IgD-negative memory B cell (primary cell): ENCODE data around the gene INPP4A. TPM values are rescaled to one million over a fixed set of nuclear protein-coding genes. Genes with fewer than 3 reads are reported as not detected.
A peak's percentile ranks its signal among the peaks of the same experiment; 100 is the strongest.

ENCODE experiments used
- H3K27ac Mint-ChIP-seq, 3 donors: one replicate each; pipeline ENCODE4 v1.8.0; 2020 to 2022; ENCODE audit warnings: mild to moderate bottlenecking in 3 of 3, mixed read lengths in 3 of 3, moderate library complexity in 1 of 3
- H3K27me3 Mint-ChIP-seq: one replicate; pipeline ENCODE4 v1.8.0; 2021; ENCODE audit warnings: mixed read lengths
- H3K36me3 Mint-ChIP-seq: one replicate; pipeline ENCODE4 v1.8.0; 2020; ENCODE audit warnings: mild to moderate bottlenecking, mixed read lengths
- H3K4me1 Mint-ChIP-seq, 3 donors: one replicate each; pipeline ENCODE4 v1.8.0; 2020 to 2022; ENCODE audit warnings: mixed read lengths in 3 of 3, mild to moderate bottlenecking in 1 of 3
- H3K4me3 Mint-ChIP-seq, 4 donors: one replicate each; pipeline ENCODE4 v1.8.0; 2020 to 2022; ENCODE audit warnings: mild to moderate bottlenecking in 4 of 4, mixed read lengths in 4 of 4, moderate library complexity in 3 of 4
- H3K9me3 Mint-ChIP-seq, 3 donors: one replicate each; pipeline ENCODE4 v1.8.0; 2020 to 2021; ENCODE audit warnings: mixed read lengths in 3 of 3, mild to moderate bottlenecking in 1 of 3
- polyA plus RNA-seq: library from polyadenylated mRNA; unstranded; fragments of 300-500 nt; fragmentation: Illumina TruSeq; gene quantifications from one replicate; pipeline ENCODE4 v1.2.3, GENCODE V29; 2021

Gene INPP4A
- polyA plus RNA-seq, 1 donor from 2014 or later = 8.2 TPM

DNA sequence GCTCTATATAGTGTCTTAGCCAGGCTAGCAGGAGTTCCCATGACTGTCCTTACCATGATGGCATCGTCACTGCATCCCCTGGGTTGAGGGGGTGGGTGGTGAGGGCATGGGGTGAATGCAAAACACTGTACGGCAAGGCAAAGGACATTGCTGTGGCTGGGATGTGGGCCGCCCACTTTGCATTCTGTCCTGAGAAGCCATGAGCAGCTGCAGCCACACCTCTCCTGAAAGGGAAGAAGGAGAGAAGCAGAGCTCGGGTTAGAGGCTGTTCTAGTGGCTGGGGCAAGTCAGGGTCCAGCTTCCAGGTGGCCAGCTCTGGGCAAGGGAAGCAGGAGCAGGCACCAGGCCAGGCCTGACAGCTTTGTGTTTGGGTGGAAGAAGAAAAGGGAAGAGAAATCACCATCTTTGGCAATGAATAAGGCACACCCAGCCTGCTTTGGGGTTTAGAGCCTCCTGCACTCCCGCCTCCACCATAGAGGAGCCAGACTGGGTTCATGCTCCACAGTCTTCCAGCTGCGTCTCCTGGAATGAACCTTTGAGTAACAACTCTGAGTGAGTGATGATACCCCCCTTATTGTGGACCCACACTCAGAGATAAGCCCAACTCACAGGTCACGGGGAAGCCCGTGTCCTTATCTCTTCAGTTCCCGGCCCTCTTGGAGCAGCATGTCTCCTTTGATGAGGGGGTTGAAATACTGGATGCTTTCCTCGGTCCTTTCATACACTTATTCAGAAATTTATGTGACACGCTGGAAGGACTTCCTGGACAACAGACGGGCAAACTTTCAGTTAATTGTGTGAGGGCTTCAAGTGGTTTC, 63.4 kb downstream of the INPP4A start:
- peaks cover 13% of the 10 kb centered on the region for H3K36me3 Mint-ChIP-seq
- H3K4me1 Mint-ChIP-seq = peaks cover 12 to 28% (median 13%) of the 10 kb centered on the region in 3 donors
- H3K9me3 Mint-ChIP-seq = no peaks in the 10 kb centered on the region
- H3K27me3 Mint-ChIP-seq = no peaks in the 10 kb centered on the region
- H3K4me3 Mint-ChIP-seq = peak overlapping the region in 1 of 4 donors; percentile 71
- H3K27ac Mint-ChIP-seq = peak overlapping the region in 1 of 3 donors; percentile 48

DNA sequence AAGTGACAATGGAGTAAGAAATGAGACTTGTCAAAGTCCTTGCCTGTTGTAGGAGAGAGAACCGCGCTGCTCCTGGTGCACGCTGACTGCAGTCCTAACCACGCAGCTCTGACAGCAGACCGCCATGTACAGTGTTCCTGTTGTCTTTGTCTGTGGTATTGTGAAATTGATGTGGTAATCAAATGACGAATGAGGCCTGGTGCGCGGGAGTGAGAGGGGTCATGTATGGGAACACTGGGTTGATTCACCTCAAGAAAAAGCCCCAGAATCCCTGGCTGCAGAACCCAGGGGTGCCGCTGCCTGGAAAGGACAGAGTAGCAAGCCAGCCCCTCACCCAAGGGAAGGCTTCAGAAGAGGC, 64.0 kb downstream of the INPP4A start:
- no peak overlapping the region for H3K4me3 Mint-ChIP-seq
- peaks cover 17% of the 10 kb centered on the region for H3K36me3 Mint-ChIP-seq
- H3K27me3 Mint-ChIP-seq = no peaks in the 10 kb centered on the region
- H3K27ac Mint-ChIP-seq = peak overlapping the region in 1 of 3 donors; percentile 48
- no peaks in the 10 kb centered on the region for H3K9me3 Mint-ChIP-seq
- H3K4me1 Mint-ChIP-seq = peaks cover 7 to 28% (median 13%) of the 10 kb centered on the region in 3 donors

DNA sequence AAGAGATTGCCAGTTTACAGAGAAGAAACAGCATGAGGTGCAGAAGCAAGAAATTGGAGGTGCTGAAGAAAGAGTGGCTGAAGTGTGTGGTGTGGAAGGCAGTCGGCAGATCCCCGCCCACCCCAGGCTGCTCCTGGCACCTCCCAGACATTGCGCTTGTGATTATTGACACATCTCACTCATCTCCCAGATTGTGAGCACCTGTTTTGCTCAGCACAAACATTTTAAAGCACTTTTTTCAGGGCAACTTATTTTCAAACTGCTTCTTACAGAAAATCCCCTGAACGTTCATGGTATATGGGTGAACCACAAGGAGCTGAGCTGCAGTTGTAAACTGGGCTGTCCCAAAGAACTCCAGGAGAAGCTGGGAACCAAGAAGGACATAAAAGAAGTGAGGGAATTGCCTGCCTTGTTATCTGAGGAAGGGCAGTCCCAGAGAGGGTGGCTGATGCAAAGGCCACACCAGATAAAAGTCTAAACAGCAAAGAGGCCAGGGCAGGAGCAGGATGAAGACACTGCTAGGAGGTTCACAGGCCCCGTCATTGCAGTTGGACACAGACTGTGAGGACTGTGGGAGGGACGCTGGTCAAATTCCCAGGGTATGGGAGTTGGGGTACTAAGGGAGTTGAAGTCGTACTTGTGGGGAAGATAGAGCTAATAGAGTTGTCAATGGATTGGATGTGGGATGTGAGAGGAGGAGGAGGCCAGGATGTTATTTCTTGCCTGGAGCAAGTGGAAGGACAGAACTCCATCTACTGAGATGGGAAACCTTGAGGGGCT, 65.1 kb downstream of the INPP4A start:
- Mint-ChIP-seq H3K27ac (no peak overlapping the region), H3K9me3 (no peaks in the 10 kb centered on the region), H3K36me3 (peaks cover 14% of the 10 kb centered on the region), H3K4me3 (no peak overlapping the region), H3K4me1 (peaks cover 7 to 27% (median 11%) of the 10 kb centered on the region in 3 donors), H3K27me3 (no peaks in the 10 kb centered on the region)

DNA sequence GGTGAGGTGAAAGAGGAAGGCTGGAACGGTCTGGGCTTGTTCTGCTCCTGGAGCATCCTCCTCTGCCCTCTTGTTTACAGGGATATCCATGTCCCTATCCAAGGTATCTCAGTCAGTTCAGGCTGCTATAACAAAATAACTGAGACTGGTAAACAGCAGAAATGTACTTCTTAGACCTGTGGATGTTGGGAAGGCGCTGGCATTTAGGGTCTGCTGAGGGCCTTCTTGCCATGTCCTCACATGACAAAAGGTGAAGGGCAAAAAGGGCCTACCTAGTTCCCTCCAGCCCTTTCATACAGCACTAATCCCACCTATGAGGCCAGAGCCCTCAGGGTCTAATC, 65.6 kb downstream of the INPP4A start:
- peaks cover 14% of the 10 kb centered on the region for H3K36me3 Mint-ChIP-seq
- no peaks in the 10 kb centered on the region for H3K9me3 Mint-ChIP-seq
- peaks cover 7 to 24% (median 10%) of the 10 kb centered on the region in 3 donors for H3K4me1 Mint-ChIP-seq
- H3K4me3 Mint-ChIP-seq = peak overlapping the region in 1 of 4 donors; percentile 14
- no peaks in the 10 kb centered on the region for H3K27me3 Mint-ChIP-seq
- peak overlapping the region in 1 of 3 donors; percentile 38 for H3K27ac Mint-ChIP-seq

DNA sequence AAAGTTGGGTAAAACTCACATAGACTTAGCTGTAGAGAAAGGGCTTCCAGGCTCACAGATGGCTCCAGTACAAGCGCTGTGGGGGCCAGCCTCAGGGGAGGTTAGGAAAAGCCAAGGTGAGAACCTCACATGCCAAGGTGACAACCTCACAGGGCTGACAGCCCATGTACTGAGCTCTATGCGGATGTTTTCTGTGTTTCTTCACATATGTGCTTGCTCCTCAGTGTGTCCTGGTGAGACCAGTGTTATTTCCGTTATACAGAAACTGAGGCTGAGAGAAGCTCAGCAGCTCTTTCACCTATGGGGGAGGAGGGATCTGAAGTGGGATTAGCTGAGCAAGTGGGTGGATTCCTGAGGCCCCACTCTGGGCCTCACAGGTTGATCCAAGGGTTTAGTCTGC, 67.3 kb downstream of the INPP4A start:
- Mint-ChIP-seq H3K27me3 (no peaks in the 10 kb centered on the region), H3K4me3 (no peak overlapping the region), H3K36me3 (peaks cover 14% of the 10 kb centered on the region), H3K27ac (no peak overlapping the region), H3K9me3 (no peaks in the 10 kb centered on the region), H3K4me1 (peaks cover 0 to 16% (median 7%) of the 10 kb centered on the region in 3 donors)

DNA sequence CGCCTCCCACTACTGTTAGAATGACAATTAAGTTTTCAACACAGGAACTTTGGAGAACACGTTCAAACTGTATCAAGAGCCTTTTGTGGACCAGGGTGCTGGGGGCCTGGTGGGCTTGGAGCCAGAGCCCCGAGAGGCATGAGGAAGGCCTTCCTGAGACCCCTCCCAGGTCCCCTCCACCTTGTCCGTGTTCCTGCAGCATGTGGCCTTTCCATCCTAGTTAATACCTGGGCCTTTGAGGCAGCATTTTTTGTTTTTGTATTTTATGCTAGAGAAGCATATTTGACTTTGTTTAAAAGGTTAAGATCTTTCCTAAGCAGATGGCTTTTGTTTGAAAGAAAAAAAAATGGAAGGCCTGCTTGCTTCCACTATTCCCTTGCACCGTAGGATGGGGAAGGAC, 68.0 kb downstream of the INPP4A start:
- H3K27ac Mint-ChIP-seq = no peak overlapping the region
- no peaks in the 10 kb centered on the region for H3K27me3 Mint-ChIP-seq
- no peaks in the 10 kb centered on the region for H3K9me3 Mint-ChIP-seq
- H3K36me3 Mint-ChIP-seq = peaks cover 12% of the 10 kb centered on the region
- peaks cover 0 to 13% (median 4%) of the 10 kb centered on the region in 3 donors for H3K4me1 Mint-ChIP-seq
- H3K4me3 Mint-ChIP-seq = no peak overlapping the region

DNA sequence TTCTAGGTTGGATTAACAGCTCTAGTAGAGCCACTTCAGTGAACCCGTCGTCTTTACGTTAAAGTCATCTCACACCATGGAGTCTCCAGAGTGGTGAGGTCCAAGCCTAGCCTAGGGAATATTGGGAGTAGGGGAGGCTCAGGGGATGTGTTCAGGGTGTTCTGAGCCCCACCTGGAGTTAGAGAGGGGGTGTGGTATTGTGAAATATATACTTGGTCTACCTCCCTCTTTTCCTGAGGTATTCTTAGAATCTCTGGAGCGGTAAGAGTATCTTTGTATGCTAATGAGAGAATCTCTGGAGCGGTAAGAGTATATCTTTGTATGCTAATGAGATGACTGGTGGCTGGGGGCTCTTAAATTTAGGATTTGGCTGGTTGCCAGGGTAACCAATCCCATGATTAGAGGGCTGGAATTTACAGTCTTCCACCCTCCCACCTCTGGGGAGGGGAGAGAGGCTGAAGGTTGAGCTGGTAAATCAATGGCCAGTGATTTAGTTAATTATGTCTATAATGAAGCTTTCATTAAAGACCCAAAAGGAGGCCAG, 69.5 kb downstream of the INPP4A start:
- no peaks in the 10 kb centered on the region for H3K27me3 Mint-ChIP-seq
- peaks cover 0 to 5% (median 2%) of the 10 kb centered on the region in 3 donors for H3K4me1 Mint-ChIP-seq
- no peaks in the 10 kb centered on the region for H3K9me3 Mint-ChIP-seq
- H3K27ac Mint-ChIP-seq = peak overlapping the region in 1 of 3 donors; percentile 44
- H3K36me3 Mint-ChIP-seq = peaks cover 10% of the 10 kb centered on the region
- H3K4me3 Mint-ChIP-seq = no peak overlapping the region

DNA sequence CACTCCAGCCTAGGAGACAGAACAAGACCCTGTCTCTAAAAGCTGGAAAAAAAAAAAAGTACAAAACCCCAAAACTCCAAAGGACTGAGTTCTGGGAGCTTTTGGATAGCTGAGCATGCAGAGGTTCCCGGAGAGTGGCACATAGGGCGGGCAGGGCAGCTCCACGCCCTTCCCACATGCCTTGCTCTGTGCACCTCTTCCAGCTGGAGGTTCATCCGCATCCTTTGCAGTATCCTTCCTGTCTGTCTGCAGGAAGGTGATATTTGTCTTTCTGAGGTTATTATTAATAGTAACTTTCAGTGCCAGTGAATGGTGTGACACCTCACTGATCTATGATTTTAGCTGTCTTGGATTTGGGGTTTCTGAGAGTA, 70.2 kb downstream of the INPP4A start:
- Mint-ChIP-seq H3K36me3 (peaks cover 10% of the 10 kb centered on the region), H3K27ac (no peak overlapping the region), H3K27me3 (no peaks in the 10 kb centered on the region), H3K4me3 (no peak overlapping the region), H3K9me3 (no peaks in the 10 kb centered on the region), H3K4me1 (peaks cover 0 to 5% (median 2%) of the 10 kb centered on the region in 3 donors)

DNA sequence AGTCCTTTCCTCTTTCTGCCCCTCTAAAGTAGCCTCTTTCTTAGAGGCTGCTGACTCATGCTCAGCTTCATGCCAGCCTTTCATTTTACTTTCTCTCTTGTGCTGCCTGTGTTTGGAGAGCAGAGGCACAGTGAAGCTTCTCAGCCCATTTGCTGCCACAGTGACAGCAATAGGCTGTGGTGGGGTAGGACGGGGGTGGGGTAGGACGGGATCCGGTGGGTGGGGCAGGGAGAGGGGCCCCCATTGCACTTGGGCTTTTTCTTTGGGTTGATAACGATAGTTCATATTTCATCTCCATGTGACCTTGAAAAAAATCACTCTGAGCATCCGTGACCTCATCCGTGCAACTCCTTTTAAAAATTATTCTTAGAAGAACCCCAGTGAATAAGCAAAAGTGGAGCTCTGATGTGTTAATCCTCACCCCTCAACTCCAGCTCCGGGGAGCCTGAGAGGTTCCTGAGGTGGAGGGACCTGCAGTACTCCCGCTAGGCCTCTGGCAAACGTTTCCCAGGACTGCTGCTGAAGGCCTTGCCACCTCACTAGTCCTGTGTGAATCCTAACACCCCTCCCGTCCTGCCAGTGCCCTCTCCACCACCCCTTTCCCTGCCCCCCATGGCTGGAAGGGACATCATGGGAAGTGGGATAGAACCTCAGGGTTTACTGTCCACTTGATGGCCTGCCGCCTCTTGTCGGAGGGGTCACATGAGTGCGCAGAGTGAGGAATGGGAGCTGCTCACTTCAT, 70.8 kb downstream of the INPP4A start:
- Mint-ChIP-seq H3K36me3 (peaks cover 10% of the 10 kb centered on the region), H3K4me3 (peak overlapping the region in 1 of 4 donors; percentile 33), H3K9me3 (no peaks in the 10 kb centered on the region), H3K27ac (no peak overlapping the region), H3K27me3 (no peaks in the 10 kb centered on the region), H3K4me1 (peaks cover 0 to 5% (median 2%) of the 10 kb centered on the region in 3 donors)

DNA sequence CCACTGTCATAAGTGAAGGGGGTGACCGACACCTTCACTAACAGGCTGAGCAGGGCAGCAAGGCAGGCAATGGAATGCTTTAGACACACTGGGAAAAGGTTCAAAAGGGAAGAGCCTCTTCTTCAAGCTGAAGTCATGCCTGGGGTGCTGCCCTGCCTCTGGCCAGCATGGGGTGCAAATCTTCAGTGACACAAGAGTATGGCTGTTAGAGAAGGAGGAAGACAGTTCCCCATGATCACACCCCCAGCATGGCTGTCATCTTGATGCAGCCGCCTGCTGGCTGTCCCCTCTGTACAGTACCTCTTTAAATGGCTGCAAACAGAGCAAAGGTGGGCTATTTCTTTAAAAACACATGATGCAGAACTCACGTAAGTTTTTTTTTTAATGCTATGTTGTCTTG, 71.9 kb downstream of the INPP4A start:
- H3K27ac Mint-ChIP-seq = no peak overlapping the region
- peaks cover 0 to 5% (median 2%) of the 10 kb centered on the region in 3 donors for H3K4me1 Mint-ChIP-seq
- no peak overlapping the region for H3K4me3 Mint-ChIP-seq
- H3K9me3 Mint-ChIP-seq = no peaks in the 10 kb centered on the region
- peaks cover 8% of the 10 kb centered on the region for H3K36me3 Mint-ChIP-seq
- H3K27me3 Mint-ChIP-seq = no peaks in the 10 kb centered on the region

DNA sequence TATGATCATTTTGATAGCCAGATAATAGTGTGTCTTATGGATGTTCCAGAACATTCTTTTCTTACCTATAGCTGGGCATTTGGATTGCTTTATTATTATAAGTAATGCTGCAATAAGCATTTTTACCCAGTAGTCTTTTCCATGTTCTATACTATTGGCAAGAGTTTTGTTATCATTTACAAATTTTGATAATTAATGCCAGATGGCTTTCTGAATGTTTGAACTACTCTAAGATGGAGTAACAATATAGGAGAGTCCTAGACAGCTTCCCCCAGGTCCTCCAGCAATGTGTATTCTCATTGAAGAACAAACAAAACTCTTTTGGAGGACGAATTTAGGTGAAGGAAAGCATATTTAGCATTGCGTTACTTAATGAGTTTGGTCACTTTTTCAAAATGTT, 73.0 kb downstream of the INPP4A start:
- no peak overlapping the region for H3K27ac Mint-ChIP-seq
- H3K9me3 Mint-ChIP-seq = no peaks in the 10 kb centered on the region
- no peaks in the 10 kb centered on the region for H3K27me3 Mint-ChIP-seq
- no peak overlapping the region for H3K4me3 Mint-ChIP-seq
- H3K4me1 Mint-ChIP-seq = peaks cover 0 to 2% (median 2%) of the 10 kb centered on the region in 3 donors
- peaks cover 8% of the 10 kb centered on the region for H3K36me3 Mint-ChIP-seq

DNA sequence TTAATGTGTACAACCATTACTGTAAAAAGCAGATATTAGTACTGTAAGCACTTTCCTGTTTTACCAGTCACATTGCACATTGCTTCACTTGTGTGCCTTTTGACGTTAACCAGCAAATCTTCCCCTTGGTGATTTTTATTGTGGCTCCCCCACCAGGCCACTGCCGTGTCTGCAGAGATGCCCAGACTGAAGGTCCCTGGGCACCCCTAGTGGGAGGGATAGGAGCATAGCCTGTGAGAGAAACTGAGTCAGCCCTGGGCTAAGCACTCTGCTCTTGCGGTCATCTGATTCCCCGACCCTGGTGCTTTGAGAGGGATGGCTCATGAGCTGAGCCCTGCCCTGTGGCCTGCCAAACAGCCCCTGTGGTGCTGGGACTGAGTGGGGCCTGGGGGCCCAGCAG, 73.4 kb downstream of the INPP4A start:
- Mint-ChIP-seq H3K4me1 (peaks cover 0 to 2% (median 2%) of the 10 kb centered on the region in 3 donors), H3K36me3 (peaks cover 12% of the 10 kb centered on the region), H3K9me3 (no peaks in the 10 kb centered on the region), H3K27ac (no peak overlapping the region), H3K4me3 (no peak overlapping the region), H3K27me3 (no peaks in the 10 kb centered on the region)

DNA sequence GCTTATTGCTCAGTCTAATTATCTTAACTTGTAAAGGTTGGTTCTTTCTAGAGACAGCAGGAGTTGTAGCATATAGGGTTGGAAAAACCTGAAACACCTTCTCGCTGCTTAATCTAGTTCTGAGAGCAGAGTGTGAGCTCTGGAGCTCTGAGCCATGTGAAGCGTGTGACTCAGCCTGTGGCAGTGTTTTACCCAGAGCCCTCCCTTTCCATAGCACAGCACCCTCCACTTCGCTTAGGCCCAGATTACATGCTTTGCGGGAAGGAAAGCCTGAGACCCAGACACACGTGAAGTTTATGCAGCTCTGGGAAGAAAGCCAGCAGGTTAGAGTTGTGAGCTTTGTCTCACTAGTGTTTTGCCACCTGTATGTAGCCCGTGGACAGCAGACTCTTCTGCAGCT, 74.5 kb downstream of the INPP4A start:
- Mint-ChIP-seq H3K9me3 (peaks cover 0 to under 1% (median 0%) of the 10 kb centered on the region in 3 donors), H3K4me3 (no peak overlapping the region), H3K27ac (no peak overlapping the region), H3K36me3 (peaks cover 8% of the 10 kb centered on the region), H3K27me3 (no peaks in the 10 kb centered on the region), H3K4me1 (peaks cover 0 to 2% (median 2%) of the 10 kb centered on the region in 3 donors)

DNA sequence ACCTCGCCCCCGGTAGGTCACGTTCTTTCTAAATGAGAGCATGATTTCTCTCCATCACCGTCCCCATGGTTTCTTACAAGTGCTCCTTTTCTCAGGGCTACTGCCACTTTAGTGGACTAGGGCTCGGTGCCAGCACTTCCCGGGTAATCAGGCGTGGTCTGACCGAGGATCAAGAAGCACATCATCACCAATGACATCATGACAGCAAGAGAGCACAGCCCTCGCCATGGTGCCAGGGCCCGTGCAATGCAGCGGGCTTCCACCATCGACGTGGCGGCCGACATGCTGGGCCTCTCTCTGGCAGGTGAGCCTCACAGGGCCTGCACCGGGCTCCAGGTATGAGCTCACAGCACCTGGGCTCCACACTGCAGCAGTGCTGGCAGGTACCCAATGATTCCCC, 75.2 kb downstream of the INPP4A start:
- Mint-ChIP-seq H3K27me3 (no peaks in the 10 kb centered on the region), H3K4me1 (peaks cover 0 to 2% (median 2%) of the 10 kb centered on the region in 3 donors), H3K9me3 (peaks cover 0 to 2% (median 0%) of the 10 kb centered on the region in 3 donors), H3K27ac (no peak overlapping the region), H3K4me3 (no peak overlapping the region), H3K36me3 (peaks cover 8% of the 10 kb centered on the region)

DNA sequence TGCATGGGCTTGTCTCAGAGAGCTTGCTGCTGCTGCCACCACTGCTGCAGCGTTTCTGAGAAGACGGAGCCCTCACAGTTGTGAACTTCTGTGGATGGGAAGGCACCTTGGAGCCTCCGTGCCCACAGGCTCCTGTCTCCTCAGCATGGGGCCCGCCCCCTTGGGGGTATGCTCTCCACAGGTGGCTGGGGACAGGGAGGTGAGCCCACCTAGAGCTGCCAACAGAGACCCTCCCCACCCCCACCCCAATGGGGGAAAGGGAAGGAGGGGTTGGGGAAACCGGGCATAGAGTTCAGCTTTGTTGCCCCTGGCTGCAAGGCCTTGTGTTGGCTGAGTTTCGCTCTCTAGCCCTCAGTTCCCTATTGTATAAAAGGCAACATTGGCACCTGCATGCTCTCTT, 76.1 kb downstream of the INPP4A start:
- peaks cover 0 to 2% (median 2%) of the 10 kb centered on the region in 3 donors for H3K4me1 Mint-ChIP-seq
- no peak overlapping the region for H3K27ac Mint-ChIP-seq
- no peak overlapping the region for H3K4me3 Mint-ChIP-seq

More for the DNA sequence above, 76.1 kb downstream of the INPP4A start:
- H3K27me3 Mint-ChIP-seq = no peaks in the 10 kb centered on the region
- H3K9me3 Mint-ChIP-seq = peaks cover 0 to 2% (median 0%) of the 10 kb centered on the region in 3 donors
- peaks cover 12% of the 10 kb centered on the region for H3K36me3 Mint-ChIP-seq
